CD4-positive, alpha-beta memory T cell (primary cell): ENCODE measurements around the gene DIS3L2. TPM values are rescaled to one million over a fixed set of nuclear protein-coding genes. Genes with fewer than 3 reads are reported as not detected.
A peak's percentile ranks its signal among the peaks of the same experiment; 100 is the strongest.

Source experiments
- CTCF ChIA-PET: fragments of 350-600 bp; sonication (Branson Sonifier 250); formaldehyde crosslinking; loops from one replicate; lab custom pipeline; 2021; ENCODE audit warnings: inconsistent platforms; ENCODE audit not compliant: partially characterized antibody; lab: Charles Lee
- POLR2A ChIA-PET: fragments of 350-600 bp; sonication (Branson Sonifier 250); formaldehyde crosslinking; loops from one replicate; lab custom pipeline; 2021; ENCODE audit not compliant: partially characterized antibody; lab: Charles Lee
- DNase-seq, 5 donors: peaks; one replicate each; pipeline versions ENCODE4 v3.0.0 to v3.0.0-alpha.2; 2020 to 2022; ENCODE audit warnings: mixed read lengths in 1 of 5
- H3K27ac ChIP-seq: one replicate; pipeline ENCODE4 v1.7.0; 2013; ENCODE audit warnings: low read depth, low read length
- H3K27me3 ChIP-seq: 2 replicates; pipeline ENCODE4 v1.7.0; 2013; ENCODE audit warnings: mild to moderate bottlenecking, low read length, moderate library complexity; ENCODE audit not compliant: insufficient read depth
- H3K36me3 ChIP-seq: 2 replicates; pipeline ENCODE4 v1.7.0; 2013; ENCODE audit warnings: mild to moderate bottlenecking, low read length, moderate library complexity; ENCODE audit not compliant: insufficient read depth
- H3K4me1 ChIP-seq: 2 replicates; pipeline ENCODE4 v1.7.0; 2013; ENCODE audit warnings: mild to moderate bottlenecking, low read length, moderate library complexity; ENCODE audit not compliant: insufficient read depth
- H3K4me3 ChIP-seq, 2 donors: one replicate each; pipeline ENCODE4 v1.7.0; 2013; ENCODE audit warnings: low read length in 2 of 2, mild to moderate bottlenecking in 1 of 2
- H3K9me3 ChIP-seq, 2 donors: one replicate each; pipeline ENCODE4 v1.7.0; 2013; ENCODE audit warnings: low read length in 2 of 2, control low read depth in 1 of 2; ENCODE audit not compliant: control insufficient read depth in 1 of 2
- H3K27ac Mint-ChIP-seq, 7 donors: one replicate each; pipeline ENCODE4 v1.8.0; 2020 to 2021; ENCODE audit warnings: mixed read lengths in 7 of 7, mild to moderate bottlenecking in 6 of 7, inconsistent platforms in 3 of 7, moderate library complexity in 3 of 7
- H3K27me3 Mint-ChIP-seq, 2 donors: one replicate each; pipeline ENCODE4 v1.8.0; 2020 to 2021; ENCODE audit warnings: mixed read lengths in 2 of 2
- H3K36me3 Mint-ChIP-seq, 2 donors: one replicate each; pipeline ENCODE4 v1.8.0; 2020 to 2021; ENCODE audit warnings: mixed read lengths in 2 of 2, inconsistent platforms in 1 of 2, mild to moderate bottlenecking in 1 of 2
- H3K4me1 Mint-ChIP-seq, 4 donors: one replicate each; pipeline ENCODE4 v1.8.0; 2020 to 2021; ENCODE audit warnings: mixed read lengths in 4 of 4, mild to moderate bottlenecking in 1 of 4
- H3K4me3 Mint-ChIP-seq, 8 donors: one replicate each; pipeline ENCODE4 v1.8.0; 2020 to 2021; ENCODE audit warnings: mixed read lengths in 8 of 8, mild to moderate bottlenecking in 7 of 8, moderate library complexity in 6 of 8, inconsistent platforms in 3 of 8
- H3K9me3 Mint-ChIP-seq, 8 donors: one replicate each; pipeline ENCODE4 v1.8.0; 2020 to 2021; ENCODE audit warnings: mixed read lengths in 8 of 8, mild to moderate bottlenecking in 5 of 8, inconsistent platforms in 3 of 8, moderate library complexity in 1 of 8
- intact Hi-C: fragments of 100-400 bp; cut with micrococcal nuclease; formaldehyde crosslinking; loops from one replicate; pipeline ENCODE4 v1.15.1; 2023
- polyA plus RNA-seq, 2 donors: library from polyadenylated mRNA; unstranded; fragments of 300-500 nt; fragmentation: Illumina TruSeq; gene quantifications; one replicate each; pipeline ENCODE4 v1.2.3, GENCODE V29; 2021
- total RNA-seq, 2 experiments: library from RNA; stranded (reverse); gene quantifications; one replicate each; pipeline ENCODE4 v1.2.3, GENCODE V29; 2021

The DIS3L2 gene
- total and polyA plus RNA-seq, 4 experiments from 2014 or later, result 16.0 to 59.7 (median 39.3) TPM

DNA sequence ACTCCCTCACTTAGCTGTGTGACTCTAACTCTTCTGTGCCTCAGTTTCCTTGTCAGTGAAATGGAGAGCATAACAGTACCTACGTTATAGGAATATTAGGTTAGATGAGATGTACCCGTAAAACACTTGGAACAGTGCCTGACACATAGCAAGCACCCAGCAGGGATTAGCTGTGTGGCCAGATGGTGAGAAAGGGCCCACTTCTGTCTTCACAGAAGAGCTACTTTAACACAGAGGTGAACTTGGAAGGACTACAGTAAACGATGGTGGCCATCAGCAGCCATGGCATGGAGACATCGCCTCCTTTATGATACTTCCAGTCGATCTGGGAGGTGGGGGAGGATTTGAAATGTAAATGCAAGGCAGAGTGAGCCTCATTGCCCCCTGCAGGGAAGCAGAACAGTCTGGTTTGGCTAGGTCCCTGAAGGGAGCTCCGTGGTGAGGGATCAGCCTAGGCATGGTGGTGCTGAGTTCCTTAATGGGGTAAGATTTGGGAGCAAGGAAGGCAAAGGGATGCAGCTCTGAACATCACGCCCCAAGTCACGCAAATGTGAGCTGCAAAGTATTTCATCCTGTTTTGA, 315.3 kb downstream of the DIS3L2 start:
- H3K9me3 ChIP-seq, result no peaks in the 10 kb centered on the region
- no peak for DNase-seq
- Mint-ChIP-seq H3K27ac (no peak overlapping the region), H3K36me3 (peaks cover 54 to 62% of the 10 kb centered on the region in 2 donors), H3K9me3 (peaks cover 0 to 9% (median 1%) of the 10 kb centered on the region in 8 donors), H3K4me3 (no peak overlapping the region), H3K4me1 (peaks cover 0 to 2% (median 0%) of the 10 kb centered on the region in 4 donors), H3K27me3 (no peaks in the 10 kb centered on the region)
- H3K4me3 ChIP-seq, result no peak overlapping the region
- H3K36me3 ChIP-seq, result peaks cover 5% of the 10 kb centered on the region
- H3K4me1 ChIP-seq, result no peaks in the 10 kb centered on the region
- ChIA-PET CTCF (interaction anchor here (2.6 kb wide), 1 partner anchor 15 kb away, joined by 9 read pairs; no protein-coding TSS in a partner anchor), POLR2A (no interaction called here)
- intact Hi-C loops, result no loop called here
- H3K27ac ChIP-seq, result no peak overlapping the region
- H3K27me3 ChIP-seq, result no peaks in the 10 kb centered on the region

DNA sequence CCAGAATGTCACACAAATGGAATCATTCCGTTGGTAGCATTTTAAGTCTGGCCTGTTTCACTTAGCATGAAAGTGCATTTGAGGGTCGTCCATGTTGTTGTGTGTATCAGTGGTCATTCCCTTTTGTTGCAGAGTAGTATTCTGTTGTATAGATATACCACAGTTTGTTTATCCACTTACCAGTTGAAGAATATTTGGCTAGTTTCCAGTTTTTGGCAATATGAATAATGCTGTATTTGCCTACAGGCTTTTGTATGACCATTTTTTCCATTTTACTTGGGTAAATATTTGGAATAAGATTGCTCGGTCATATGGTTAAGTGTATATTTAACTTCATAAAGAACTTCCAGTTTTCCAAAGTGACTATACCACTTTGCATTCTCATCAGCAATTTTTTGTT, 317.0 kb downstream of the DIS3L2 start:
- Mint-ChIP-seq H3K27ac (no peak overlapping the region), H3K27me3 (no peaks in the 10 kb centered on the region), H3K4me1 (peaks cover 0 to 2% (median 1%) of the 10 kb centered on the region in 4 donors), H3K36me3 (peaks cover 45 to 57% of the 10 kb centered on the region in 2 donors), H3K9me3 (peaks cover 0 to 9% (median 1%) of the 10 kb centered on the region in 8 donors), H3K4me3 (no peak overlapping the region)
- DNase-seq, result no peak
- no peak overlapping the region for H3K4me3 ChIP-seq
- H3K9me3 ChIP-seq, result no peaks in the 10 kb centered on the region
- intact Hi-C loops, result no loop called here
- H3K27me3 ChIP-seq, result no peaks in the 10 kb centered on the region
- H3K4me1 ChIP-seq, result no peaks in the 10 kb centered on the region
- no peak overlapping the region for H3K27ac ChIP-seq
- ChIA-PET POLR2A (no interaction called here), CTCF (interaction anchor here (1.2 kb wide), 1 partner anchor 14 kb away, joined by 3 read pairs; no protein-coding TSS in a partner anchor)
- no peaks in the 10 kb centered on the region for H3K36me3 ChIP-seq

DNA sequence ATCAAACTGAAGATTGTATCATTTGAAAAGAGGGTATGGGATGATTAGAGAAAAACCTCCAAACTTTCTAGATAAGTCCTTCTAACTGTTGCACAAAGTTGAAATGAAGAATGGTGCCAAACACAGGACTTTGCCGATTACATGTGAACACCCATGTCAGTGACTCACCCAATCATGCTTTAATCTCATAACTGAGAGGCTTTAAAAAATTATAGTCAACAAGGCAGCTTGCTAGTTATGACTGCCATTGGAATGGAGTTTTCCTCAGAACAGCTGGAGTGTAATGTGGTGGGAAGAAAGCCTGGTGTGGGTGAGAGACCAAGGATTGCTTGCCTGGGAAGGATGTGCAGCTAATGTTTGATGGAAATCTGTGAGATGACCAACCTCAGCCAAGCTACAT, 318.8 kb downstream of the DIS3L2 start:
- intact Hi-C loops, result no loop called here
- H3K27me3 Mint-ChIP-seq, result no peaks in the 10 kb centered on the region
- Histone ChIP-seq H3K4me1 (no peaks in the 10 kb centered on the region), H3K27ac (no peak overlapping the region), H3K36me3 (no peaks in the 10 kb centered on the region), H3K4me3 (no peak overlapping the region), H3K9me3 (no peaks in the 10 kb centered on the region), H3K27me3 (no peaks in the 10 kb centered on the region)
- CTCF ChIA-PET, result no interaction called here
- no peak overlapping the region for H3K27ac Mint-ChIP-seq
- no peak overlapping the region for H3K4me3 Mint-ChIP-seq
- H3K9me3 Mint-ChIP-seq, result peaks cover 0 to 9% (median 1%) of the 10 kb centered on the region in 8 donors
- no peak for DNase-seq
- H3K4me1 Mint-ChIP-seq, result peaks cover 0 to 3% (median 1%) of the 10 kb centered on the region in 4 donors
- POLR2A ChIA-PET, result no interaction called here
- peaks cover 32 to 49% of the 10 kb centered on the region in 2 donors for H3K36me3 Mint-ChIP-seq

DNA sequence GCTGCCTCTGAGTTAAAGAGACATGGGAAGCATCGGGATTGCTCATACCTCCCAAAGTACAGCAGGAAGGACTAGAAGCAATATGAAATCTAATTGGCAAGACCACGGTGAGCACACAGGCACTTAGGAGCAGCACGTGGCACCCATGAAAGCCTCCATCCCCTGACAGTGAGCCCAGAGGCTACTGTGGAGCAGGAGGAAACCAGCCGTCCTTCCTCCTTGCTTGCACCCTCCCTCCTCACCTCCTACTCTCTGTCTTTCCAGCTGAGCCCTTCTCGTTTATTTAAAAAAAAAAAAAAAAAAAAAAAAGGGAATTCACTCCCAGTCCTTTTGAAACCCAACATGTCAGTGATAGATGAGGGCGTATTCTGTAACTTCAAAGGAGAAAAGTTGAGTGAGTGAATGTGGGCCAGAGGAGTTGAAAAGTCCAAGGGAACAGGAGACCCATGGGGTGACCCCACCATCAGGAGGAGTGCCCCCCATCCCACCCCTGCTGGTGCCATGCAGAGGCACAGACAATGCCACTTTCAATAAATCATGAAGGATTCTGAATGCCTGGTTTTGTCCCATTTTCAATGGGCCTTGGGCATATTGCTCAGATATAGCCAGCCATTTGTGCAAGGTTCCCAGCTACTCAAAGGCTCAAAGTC, 320.5 kb downstream of the DIS3L2 start:
- no peaks in the 10 kb centered on the region for H3K27me3 Mint-ChIP-seq
- no peak for DNase-seq
- Histone ChIP-seq H3K36me3 (no peaks in the 10 kb centered on the region), H3K4me1 (no peaks in the 10 kb centered on the region), H3K4me3 (no peak overlapping the region), H3K27me3 (no peaks in the 10 kb centered on the region), H3K9me3 (no peaks in the 10 kb centered on the region), H3K27ac (no peak overlapping the region)
- H3K4me1 Mint-ChIP-seq, result peaks cover 0 to 3% (median under 1%) of the 10 kb centered on the region in 4 donors
- peaks cover 0 to 9% (median 1%) of the 10 kb centered on the region in 8 donors for H3K9me3 Mint-ChIP-seq
- CTCF ChIA-PET, result interaction anchor here (3.7 kb wide), 1 partner anchor 11 kb away, joined by 24 read pairs; no protein-coding TSS in a partner anchor
- H3K4me3 Mint-ChIP-seq, result no peak overlapping the region
- POLR2A ChIA-PET, result no interaction called here
- peaks cover 22 to 36% of the 10 kb centered on the region in 2 donors for H3K36me3 Mint-ChIP-seq
- intact Hi-C loops, result no loop called here
- no peak overlapping the region for H3K27ac Mint-ChIP-seq

DNA sequence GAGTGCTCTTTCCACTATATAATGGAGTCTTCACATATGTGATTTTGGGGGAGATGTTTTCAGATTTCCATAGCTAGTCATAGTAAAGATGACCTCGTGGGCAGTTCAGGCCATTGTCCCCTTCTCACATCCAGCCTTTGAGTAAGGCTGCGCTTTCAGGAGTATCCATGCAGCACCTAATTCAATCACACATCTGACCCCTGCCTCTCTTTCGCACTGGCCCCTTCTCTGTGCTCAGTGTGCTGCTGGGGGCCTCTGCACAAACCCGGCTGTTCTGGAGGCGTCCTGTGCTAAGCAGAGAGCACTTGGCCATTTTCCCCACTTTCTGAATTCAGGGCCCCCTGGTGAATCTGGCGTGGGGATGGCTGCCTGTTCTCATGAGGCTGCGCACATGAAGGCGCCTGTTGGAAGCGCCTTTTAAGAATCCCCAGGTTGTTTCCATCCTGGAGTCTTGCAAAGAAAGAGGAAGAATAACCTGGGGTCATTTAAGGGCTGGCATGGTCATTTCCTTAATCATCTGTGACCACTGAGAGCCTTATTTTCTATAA, 321.1 kb downstream of the DIS3L2 start:
- Mint-ChIP-seq H3K4me1 (peaks cover 0 to 3% (median 0%) of the 10 kb centered on the region in 4 donors), H3K27me3 (no peaks in the 10 kb centered on the region), H3K27ac (no peak overlapping the region), H3K4me3 (no peak overlapping the region), H3K36me3 (peaks cover 21 to 35% of the 10 kb centered on the region in 2 donors), H3K9me3 (peaks cover 0 to 9% (median 1%) of the 10 kb centered on the region in 8 donors)
- Histone ChIP-seq H3K4me3 (no peak overlapping the region), H3K27ac (no peak overlapping the region), H3K27me3 (no peaks in the 10 kb centered on the region), H3K4me1 (no peaks in the 10 kb centered on the region), H3K9me3 (no peaks in the 10 kb centered on the region), H3K36me3 (no peaks in the 10 kb centered on the region)
- POLR2A ChIA-PET, result no interaction called here
- intact Hi-C loops, result no loop called here
- CTCF ChIA-PET, result interaction anchor here (3.7 kb wide), 1 partner anchor 10 kb away, joined by 24 read pairs; no protein-coding TSS in a partner anchor
- DNase-seq, result no peak

DNA sequence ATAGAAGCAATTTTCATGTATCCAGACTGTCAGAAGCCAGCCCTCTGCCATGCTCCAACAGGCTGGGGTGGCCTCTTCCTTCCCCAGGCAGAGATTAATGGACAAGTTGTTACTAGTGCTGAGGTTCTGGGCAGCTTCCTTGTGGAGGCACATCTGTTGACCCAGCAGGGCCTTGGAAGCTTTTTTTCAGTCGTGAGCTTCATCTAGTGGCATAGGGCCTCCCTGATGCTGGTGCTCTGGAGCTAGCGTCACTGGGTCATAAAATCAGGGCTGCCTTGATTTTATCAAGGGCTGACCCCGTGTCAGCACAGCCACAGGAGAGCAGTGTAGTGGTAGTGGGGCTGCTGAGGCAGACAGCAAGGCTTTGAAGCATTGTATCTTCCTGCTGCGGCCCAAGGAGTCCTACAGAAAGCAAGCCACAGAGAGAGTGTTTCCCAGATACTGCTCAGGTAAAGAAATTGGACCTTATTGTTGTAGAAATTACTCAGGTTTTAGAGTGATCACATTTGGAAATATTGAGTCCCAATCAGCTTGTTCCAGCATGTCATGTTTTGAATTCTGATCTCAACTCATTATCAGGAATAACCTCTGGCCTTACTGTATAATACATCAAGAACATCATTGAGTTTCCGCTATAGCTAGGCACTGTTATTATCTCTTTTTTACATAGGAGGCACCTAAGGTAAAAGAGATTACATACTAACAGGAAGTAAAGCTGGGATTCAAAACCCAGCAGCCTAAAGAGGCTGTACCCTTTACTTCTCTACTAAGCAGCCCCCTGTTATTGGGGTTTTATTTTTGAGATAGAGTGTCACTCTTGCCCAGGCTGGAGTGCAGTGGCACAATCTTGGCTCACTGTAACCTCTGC, 324.7 kb downstream of the DIS3L2 start:
- H3K27me3 Mint-ChIP-seq, result no peaks in the 10 kb centered on the region
- Histone ChIP-seq H3K9me3 (no peaks in the 10 kb centered on the region), H3K4me3 (no peak overlapping the region), H3K36me3 (no peaks in the 10 kb centered on the region), H3K27me3 (no peaks in the 10 kb centered on the region), H3K4me1 (no peaks in the 10 kb centered on the region), H3K27ac (no peak overlapping the region)
- ChIA-PET POLR2A (no interaction called here), CTCF (interaction anchor here (1.0 kb wide), 1 partner anchor 40 kb away, joined by 3 read pairs; no protein-coding TSS in a partner anchor)
- no peak for DNase-seq
- no peak overlapping the region for H3K4me3 Mint-ChIP-seq
- intact Hi-C loops, result no loop called here
- peak overlapping the region in 4 of 7 donors; percentile 23 to 71 (median 49) for H3K27ac Mint-ChIP-seq
- no peaks in the 10 kb centered on the region for H3K9me3 Mint-ChIP-seq
- peaks cover 7 to 27% of the 10 kb centered on the region in 2 donors for H3K36me3 Mint-ChIP-seq
- peaks cover 0 to 3% (median 0%) of the 10 kb centered on the region in 4 donors for H3K4me1 Mint-ChIP-seq
